Measurements from ENCODE around the gene GON4L.

GON4L gene

DNA sequence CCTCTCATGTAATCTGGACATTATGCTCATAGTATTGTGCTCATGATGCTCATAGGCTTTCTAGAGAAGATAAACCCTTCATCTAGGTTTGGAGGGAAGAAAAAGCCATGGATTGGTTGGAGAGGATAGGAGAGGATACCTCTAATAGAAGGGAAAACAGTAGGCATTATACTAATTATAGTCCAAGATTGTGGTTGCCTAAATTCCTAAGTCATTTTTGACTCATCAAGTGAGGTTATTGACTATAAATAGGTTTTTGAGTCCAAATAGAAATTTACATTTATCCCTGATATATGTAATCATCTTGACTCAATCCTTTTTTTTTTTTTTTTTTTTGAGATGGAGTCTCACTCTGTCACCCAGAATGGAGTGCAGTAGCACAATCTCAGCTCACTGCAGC is 7.4 kb upstream of the GON4L start:
- TF ChIP-seq, protein P1, sequence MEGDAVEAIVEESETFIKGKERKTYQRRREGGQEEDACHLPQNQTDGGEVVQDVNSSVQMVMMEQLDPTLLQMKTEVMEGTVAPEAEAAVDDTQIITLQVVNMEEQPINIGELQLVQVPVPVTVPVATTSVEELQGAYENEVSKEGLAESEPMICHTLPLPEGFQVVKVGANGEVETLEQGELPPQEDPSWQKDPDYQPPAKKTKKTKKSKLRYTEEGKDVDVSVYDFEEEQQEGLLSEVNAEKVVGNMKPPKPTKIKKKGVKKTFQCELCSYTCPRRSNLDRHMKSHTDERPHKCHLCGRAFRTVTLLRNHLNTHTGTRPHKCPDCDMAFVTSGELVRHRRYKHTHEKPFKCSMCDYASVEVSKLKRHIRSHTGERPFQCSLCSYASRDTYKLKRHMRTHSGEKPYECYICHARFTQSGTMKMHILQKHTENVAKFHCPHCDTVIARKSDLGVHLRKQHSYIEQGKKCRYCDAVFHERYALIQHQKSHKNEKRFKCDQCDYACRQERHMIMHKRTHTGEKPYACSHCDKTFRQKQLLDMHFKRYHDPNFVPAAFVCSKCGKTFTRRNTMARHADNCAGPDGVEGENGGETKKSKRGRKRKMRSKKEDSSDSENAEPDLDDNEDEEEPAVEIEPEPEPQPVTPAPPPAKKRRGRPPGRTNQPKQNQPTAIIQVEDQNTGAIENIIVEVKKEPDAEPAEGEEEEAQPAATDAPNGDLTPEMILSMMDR (IDR thresholded peaks at IDR 0.05), result no peak
- H3K27me3 ChIP-seq (ENCODE audit: control insufficient read depth, insufficient read depth, low read length), result no peaks in the 10 kb centered on the region
- H3K4me3 ChIP-seq (ENCODE audit: low read depth, low read length), result no peak overlapping the region
- no peaks in the 10 kb centered on the region for H3K36me3 ChIP-seq (ENCODE audit: control insufficient read depth, insufficient read depth, low read length)
- H2AFZ ChIP-seq, result no peak overlapping the region
- H3K4me1 ChIP-seq, result no peaks in the 10 kb centered on the region
- no peak overlapping the region for H3K27ac ChIP-seq
- no peaks in the 10 kb centered on the region for H3K79me2 ChIP-seq
- no peak overlapping the region for H3K9ac ChIP-seq
- H3K9me3 ChIP-seq (ENCODE audit: control insufficient read depth, low read length), result no peaks in the 10 kb centered on the region
- no peak overlapping the region for H3K4me2 ChIP-seq (ENCODE audit: low read length)

DNA sequence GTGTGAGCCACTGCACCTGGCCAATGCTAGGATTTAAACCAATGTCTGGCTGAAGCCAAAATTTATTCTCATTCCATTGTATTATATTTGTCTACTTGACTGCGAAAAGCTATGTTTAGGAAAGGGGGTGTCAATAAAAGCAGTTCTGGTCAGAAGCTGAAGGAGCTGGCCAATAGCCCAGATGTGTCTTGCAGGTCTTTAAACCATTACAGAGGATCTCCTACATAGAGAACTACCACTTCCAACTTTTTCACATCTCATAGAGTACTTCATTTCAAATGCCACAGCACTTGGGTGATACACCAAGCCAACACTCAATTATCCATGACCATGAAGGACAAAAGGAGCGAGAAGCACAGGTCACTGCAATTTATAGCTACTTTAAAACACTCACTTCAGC is 4.9 kb upstream of the GON4L start:
- Histone ChIP-seq H3K36me3 (ENCODE audit: control insufficient read depth, insufficient read depth, low read length) (no peaks in the 10 kb centered on the region), H3K27ac (no peak overlapping the region), H3K27me3 (ENCODE audit: control insufficient read depth, insufficient read depth, low read length) (no peaks in the 10 kb centered on the region), H3K4me2 (ENCODE audit: low read length) (no peak overlapping the region), H3K9me3 (ENCODE audit: control insufficient read depth, low read length) (no peaks in the 10 kb centered on the region), H3K4me1 (no peaks in the 10 kb centered on the region), H3K9ac (no peak overlapping the region), H3K79me2 (no peaks in the 10 kb centered on the region), H3K4me3 (ENCODE audit: low read depth, low read length) (no peak overlapping the region), H2AFZ (no peak overlapping the region)
- TF ChIP-seq, protein P1 (IDR thresholded peaks at IDR 0.05), result no peak

DNA sequence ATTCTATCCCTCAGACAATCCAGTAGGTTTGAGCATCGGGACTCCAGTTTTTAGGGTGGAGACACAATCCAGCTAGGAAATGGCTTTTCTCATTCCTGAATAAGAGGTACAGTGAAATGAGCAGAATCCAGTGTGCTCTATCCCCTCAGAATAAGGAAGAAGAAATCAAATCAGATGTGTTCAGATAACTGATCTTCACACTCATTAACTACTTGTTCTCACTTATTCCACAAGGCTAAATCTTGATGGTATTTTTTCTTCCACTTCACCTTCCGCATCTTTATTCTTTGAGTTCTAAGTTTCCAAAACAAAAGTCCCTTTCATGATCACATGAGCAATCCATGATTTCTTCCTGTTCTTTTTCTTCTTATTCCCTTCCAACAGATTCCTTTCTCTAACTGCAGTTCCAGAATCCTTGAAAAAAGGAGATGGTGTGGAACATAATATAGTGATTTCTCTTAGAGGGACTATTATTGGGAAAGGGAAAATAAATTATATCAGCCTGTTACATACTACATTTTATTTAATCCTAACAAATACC is 4.0 kb upstream of the GON4L start:
- TF ChIP-seq, protein P1 (IDR thresholded peaks at IDR 0.05), result no peak

DNA sequence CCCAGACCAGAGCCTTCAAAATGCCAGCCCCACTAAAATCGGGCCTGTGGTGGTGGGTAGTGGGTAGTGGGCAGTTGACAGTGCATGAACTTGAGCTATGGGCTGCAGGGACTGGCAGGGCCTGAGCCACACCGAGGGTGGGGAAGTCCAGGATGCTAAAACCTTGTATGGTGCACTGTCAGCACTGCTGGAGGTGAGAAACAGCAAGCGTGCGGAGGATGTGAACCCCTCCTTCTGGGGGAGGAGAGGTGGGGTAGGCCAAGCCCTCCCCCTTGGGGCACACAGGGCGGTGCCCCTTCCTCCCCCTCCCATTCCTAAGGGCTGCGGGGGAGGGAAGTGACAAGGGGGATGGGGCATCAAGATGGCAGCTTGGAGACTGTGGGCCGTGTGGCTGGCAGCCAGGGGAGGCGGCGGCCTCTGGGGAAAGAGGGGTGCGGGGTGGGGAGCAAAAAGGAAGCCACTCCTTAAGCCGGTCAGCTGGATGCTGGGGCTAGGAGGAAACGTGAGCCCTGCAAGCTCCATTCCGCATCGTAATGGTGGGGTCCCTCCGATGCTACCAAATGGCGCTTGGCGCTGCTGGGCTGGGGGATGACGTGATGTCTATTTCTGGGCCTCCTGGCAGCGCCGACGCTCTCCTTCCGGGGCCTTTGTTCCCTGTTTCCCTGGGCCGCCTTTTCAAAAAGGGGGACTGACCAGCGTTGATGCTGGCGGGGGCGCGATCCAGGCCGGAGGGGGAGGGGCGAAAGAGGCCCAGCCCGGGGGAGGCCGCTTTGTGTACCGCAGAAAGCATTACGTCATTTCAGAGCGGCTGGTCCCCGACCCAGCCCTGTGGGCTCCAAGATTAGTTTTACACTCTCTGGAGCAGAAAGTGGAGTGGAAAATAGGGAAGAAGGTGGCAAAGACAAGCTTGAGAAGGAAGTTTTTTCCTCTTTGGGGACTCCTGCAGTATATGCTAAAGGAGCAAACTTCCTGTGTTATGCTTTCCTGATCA is 3.2 kb upstream of the GON4L start:
- Histone ChIP-seq H3K79me2 (peaks cover 5% of the 10 kb centered on the region), H3K27me3 (ENCODE audit: control insufficient read depth, insufficient read depth, low read length) (no peaks in the 10 kb centered on the region), H3K4me3 (ENCODE audit: low read depth, low read length) (no peak overlapping the region), H3K4me2 (ENCODE audit: low read length) (no peak overlapping the region), H2AFZ (peak overlapping the region; percentile 73), H3K36me3 (ENCODE audit: control insufficient read depth, insufficient read depth, low read length) (no peaks in the 10 kb centered on the region), H3K27ac (peak overlapping the region; percentile 71), H3K4me1 (peaks cover 5% of the 10 kb centered on the region), H3K9me3 (ENCODE audit: control insufficient read depth, low read length) (no peaks in the 10 kb centered on the region), H3K9ac (no peak overlapping the region)
- TF ChIP-seq, protein P1 (IDR thresholded peaks at IDR 0.05), result no peak

More for the DNA sequence above, 4.0 kb upstream of the GON4L start:
- Histone ChIP-seq H2AFZ (peak overlapping the region; percentile 73), H3K27ac (peak overlapping the region; percentile 71), H3K9me3 (ENCODE audit: control insufficient read depth, low read length) (no peaks in the 10 kb centered on the region), H3K9ac (no peak overlapping the region), H3K4me1 (peaks cover 3% of the 10 kb centered on the region), H3K79me2 (peaks cover 4% of the 10 kb centered on the region), H3K4me2 (ENCODE audit: low read length) (no peak overlapping the region), H3K27me3 (ENCODE audit: control insufficient read depth, insufficient read depth, low read length) (no peaks in the 10 kb centered on the region), H3K36me3 (ENCODE audit: control insufficient read depth, insufficient read depth, low read length) (no peaks in the 10 kb centered on the region), H3K4me3 (ENCODE audit: low read depth, low read length) (no peak overlapping the region)
